HEK293 (cell line): ENCODE data around the gene PARD6G.

Experiments
- ZIC2 ChIP-seq: fragments of 450-650 bp; formaldehyde crosslinking; IDR thresholded peaks from 2 replicates; pipeline ENCODE4 v1.5.1; 2016; ENCODE audit warnings: missing biosample characterization, missing genetic modification characterization
- ZNF311 ChIP-seq: fragments of 450-650 bp; formaldehyde crosslinking; IDR thresholded peaks from 2 replicates; pipeline ENCODE4 v1.5.1; 2017; ENCODE audit warnings: missing biosample characterization, missing genetic modification characterization, borderline replicate concordance
- ZNF768 ChIP-seq: fragments of 450-650 bp; formaldehyde crosslinking; IDR thresholded peaks from 2 replicates; pipeline ENCODE4 v1.5.1; 2018; ENCODE audit warnings: missing biosample characterization, mild to moderate bottlenecking, missing genetic modification characterization
- TF ChIP-seq, protein P1 (sequence below): fragments of 450-650 bp; formaldehyde crosslinking; IDR thresholded peaks from 2 replicates; pipeline ENCODE4 v1.5.1; 2016; ENCODE audit warnings: missing biosample characterization, missing genetic modification characterization

DNA sequence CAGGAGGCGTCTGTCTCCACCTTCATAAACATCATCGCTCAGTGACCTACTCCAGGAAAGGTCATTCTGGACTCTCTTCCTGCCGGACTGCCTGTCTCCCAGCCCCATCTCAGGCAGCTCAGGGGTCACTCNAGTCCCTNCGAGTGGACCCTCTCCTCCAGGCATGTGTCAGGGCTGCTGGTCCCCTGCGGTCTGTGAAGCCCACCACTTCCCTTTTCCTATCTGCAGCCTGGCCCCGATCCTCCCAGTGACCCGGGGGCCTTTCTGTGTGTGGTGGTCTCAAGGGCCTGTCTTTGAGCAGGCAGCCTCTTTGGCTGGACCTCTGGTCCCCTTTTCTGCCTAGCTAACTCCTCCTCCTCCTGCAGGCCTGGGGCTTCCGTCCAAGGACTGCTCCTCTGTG lies 5.9 kb upstream of the PARD6G start:
- TF ChIP-seq ZNF311 (no peak), ZIC2 (tag by site-specific recombination) (no peak), ZNF768 (no peak)
- TF ChIP-seq, protein P1, sequence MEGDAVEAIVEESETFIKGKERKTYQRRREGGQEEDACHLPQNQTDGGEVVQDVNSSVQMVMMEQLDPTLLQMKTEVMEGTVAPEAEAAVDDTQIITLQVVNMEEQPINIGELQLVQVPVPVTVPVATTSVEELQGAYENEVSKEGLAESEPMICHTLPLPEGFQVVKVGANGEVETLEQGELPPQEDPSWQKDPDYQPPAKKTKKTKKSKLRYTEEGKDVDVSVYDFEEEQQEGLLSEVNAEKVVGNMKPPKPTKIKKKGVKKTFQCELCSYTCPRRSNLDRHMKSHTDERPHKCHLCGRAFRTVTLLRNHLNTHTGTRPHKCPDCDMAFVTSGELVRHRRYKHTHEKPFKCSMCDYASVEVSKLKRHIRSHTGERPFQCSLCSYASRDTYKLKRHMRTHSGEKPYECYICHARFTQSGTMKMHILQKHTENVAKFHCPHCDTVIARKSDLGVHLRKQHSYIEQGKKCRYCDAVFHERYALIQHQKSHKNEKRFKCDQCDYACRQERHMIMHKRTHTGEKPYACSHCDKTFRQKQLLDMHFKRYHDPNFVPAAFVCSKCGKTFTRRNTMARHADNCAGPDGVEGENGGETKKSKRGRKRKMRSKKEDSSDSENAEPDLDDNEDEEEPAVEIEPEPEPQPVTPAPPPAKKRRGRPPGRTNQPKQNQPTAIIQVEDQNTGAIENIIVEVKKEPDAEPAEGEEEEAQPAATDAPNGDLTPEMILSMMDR, result no peak
